ENCODE data around the gene TDRD9. TPM values are rescaled to one million over a fixed set of nuclear protein-coding genes. Genes with fewer than 3 reads are reported as not detected.

Gene TDRD9
- total RNA-seq, 1 experiment from 2014 or later, result not detected

GRCh38 chr14:104098272-104099095 lies 170.2 kb downstream of the TDRD9 start:
- Histone ChIP-seq H3K4me1 (ENCODE audit: control insufficient read depth, insufficient read depth, low read length) (no peaks in the 10 kb centered on the region; the same call in 1 of the 2 replicates), H3K27me3 (ENCODE audit: control insufficient read depth, insufficient read depth, low read length) (no peaks in the 10 kb centered on the region), H3K9me3 (ENCODE audit: control insufficient read depth, insufficient read depth, low read depth, low read length) (no peaks in the 10 kb centered on the region), H3K36me3 (ENCODE audit: control insufficient read depth, insufficient read depth, low read length) (no peaks in the 10 kb centered on the region), H3K4me3 (ENCODE audit: low read depth in 2 of 2, low read length in 2 of 2) (no peak overlapping the region), H3K27ac (ENCODE audit: low read length) (no peak overlapping the region)
- ATAC-seq, result no peak
- CTCF ChIA-PET, result no interaction called here
- in situ Hi-C loops (cut with HindIII; ENCODE audit: low pct_unique_long_range_greater_than_20kb, low sequenced_read_pairs) (no loop called here), intact Hi-C loops (cut with micrococcal nuclease; ENCODE audit: unreplicated experiment) (no loop called here)
- BruUV-seq (replicated peaks), result no TSS peak
- no peak for DNase-seq (ENCODE audit: low read depth, low spot score)
- no peak for TF ChIP-seq POLR2AphosphoS5 (IDR thresholded peaks at IDR 0.05; ENCODE audit: low read depth, low read length)
- no peak for TF ChIP-seq TCF7L2 (IDR thresholded peaks at IDR 0.05; ENCODE audit: low read depth, low read length)
- TF ChIP-seq, protein P1, sequence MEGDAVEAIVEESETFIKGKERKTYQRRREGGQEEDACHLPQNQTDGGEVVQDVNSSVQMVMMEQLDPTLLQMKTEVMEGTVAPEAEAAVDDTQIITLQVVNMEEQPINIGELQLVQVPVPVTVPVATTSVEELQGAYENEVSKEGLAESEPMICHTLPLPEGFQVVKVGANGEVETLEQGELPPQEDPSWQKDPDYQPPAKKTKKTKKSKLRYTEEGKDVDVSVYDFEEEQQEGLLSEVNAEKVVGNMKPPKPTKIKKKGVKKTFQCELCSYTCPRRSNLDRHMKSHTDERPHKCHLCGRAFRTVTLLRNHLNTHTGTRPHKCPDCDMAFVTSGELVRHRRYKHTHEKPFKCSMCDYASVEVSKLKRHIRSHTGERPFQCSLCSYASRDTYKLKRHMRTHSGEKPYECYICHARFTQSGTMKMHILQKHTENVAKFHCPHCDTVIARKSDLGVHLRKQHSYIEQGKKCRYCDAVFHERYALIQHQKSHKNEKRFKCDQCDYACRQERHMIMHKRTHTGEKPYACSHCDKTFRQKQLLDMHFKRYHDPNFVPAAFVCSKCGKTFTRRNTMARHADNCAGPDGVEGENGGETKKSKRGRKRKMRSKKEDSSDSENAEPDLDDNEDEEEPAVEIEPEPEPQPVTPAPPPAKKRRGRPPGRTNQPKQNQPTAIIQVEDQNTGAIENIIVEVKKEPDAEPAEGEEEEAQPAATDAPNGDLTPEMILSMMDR (IDR thresholded peaks at IDR 0.05), result no peak
- TF ChIP-seq SIN3A (IDR thresholded peaks at IDR 0.05; ENCODE audit: borderline replicate concordance, insufficient read depth, low read depth, low read length), result no peak
- TF ChIP-seq, protein P2, sequence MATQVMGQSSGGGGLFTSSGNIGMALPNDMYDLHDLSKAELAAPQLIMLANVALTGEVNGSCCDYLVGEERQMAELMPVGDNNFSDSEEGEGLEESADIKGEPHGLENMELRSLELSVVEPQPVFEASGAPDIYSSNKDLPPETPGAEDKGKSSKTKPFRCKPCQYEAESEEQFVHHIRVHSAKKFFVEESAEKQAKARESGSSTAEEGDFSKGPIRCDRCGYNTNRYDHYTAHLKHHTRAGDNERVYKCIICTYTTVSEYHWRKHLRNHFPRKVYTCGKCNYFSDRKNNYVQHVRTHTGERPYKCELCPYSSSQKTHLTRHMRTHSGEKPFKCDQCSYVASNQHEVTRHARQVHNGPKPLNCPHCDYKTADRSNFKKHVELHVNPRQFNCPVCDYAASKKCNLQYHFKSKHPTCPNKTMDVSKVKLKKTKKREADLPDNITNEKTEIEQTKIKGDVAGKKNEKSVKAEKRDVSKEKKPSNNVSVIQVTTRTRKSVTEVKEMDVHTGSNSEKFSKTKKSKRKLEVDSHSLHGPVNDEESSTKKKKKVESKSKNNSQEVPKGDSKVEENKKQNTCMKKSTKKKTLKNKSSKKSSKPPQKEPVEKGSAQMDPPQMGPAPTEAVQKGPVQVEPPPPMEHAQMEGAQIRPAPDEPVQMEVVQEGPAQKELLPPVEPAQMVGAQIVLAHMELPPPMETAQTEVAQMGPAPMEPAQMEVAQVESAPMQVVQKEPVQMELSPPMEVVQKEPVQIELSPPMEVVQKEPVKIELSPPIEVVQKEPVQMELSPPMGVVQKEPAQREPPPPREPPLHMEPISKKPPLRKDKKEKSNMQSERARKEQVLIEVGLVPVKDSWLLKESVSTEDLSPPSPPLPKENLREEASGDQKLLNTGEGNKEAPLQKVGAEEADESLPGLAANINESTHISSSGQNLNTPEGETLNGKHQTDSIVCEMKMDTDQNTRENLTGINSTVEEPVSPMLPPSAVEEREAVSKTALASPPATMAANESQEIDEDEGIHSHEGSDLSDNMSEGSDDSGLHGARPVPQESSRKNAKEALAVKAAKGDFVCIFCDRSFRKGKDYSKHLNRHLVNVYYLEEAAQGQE (IDR thresholded peaks at IDR 0.05; ENCODE audit: insufficient read depth in 1 of 2, low read depth in 2 of 2, low read length in 1 of 2), result no peak
- POLR2A ChIA-PET, result no interaction called here

- no peaks in the 10 kb centered on the region for H3K36me3 ChIP-seq (ENCODE audit: control insufficient read depth, insufficient read depth, low read length)
- ATAC-seq (no peak), DNase-seq (ENCODE audit: low read depth, low spot score) (no peak)
- POLR2A ChIA-PET, result no interaction called here
- in situ Hi-C loops (cut with HindIII; ENCODE audit: low pct_unique_long_range_greater_than_20kb, low sequenced_read_pairs), result no loop called here
- TF ChIP-seq POLR2AphosphoS5 (IDR thresholded peaks at IDR 0.05; ENCODE audit: low read depth, low read length) (no peak), SIN3A (IDR thresholded peaks at IDR 0.05; ENCODE audit: borderline replicate concordance, insufficient read depth, low read depth, low read length) (no peak), TCF7L2 (IDR thresholded peaks at IDR 0.05; ENCODE audit: low read depth, low read length) (no peak)
- TF ChIP-seq, protein P1 (IDR thresholded peaks at IDR 0.05), result no peak
- TF ChIP-seq, protein P2 (IDR thresholded peaks at IDR 0.05; ENCODE audit: insufficient read depth in 1 of 2, low read depth in 2 of 2, low read length in 1 of 2), result no peak
- no peaks in the 10 kb centered on the region for H3K27me3 ChIP-seq (ENCODE audit: control insufficient read depth, insufficient read depth, low read length)
- CTCF ChIA-PET, result no interaction called here
- H3K4me1 ChIP-seq (ENCODE audit: control insufficient read depth, insufficient read depth, low read length), result no peaks in the 10 kb centered on the region; the same call in 1 of the 2 replicates
- no peaks in the 10 kb centered on the region for H3K9me3 ChIP-seq (ENCODE audit: control insufficient read depth, insufficient read depth, low read depth, low read length)
- no peak overlapping the region for H3K27ac ChIP-seq (ENCODE audit: low read length)
- intact Hi-C loops (cut with micrococcal nuclease; ENCODE audit: unreplicated experiment), result no loop called here
- BruUV-seq (replicated peaks), result no TSS peak
- no peak overlapping the region for H3K4me3 ChIP-seq (ENCODE audit: low read depth in 2 of 2, low read length in 2 of 2)
These were observed 171.1 kb downstream of the TDRD9 start for GRCh38 chr14:104099096-104100041.

Data from Panc1 (cell line).